SIG-M5 treated with dmso at 0.1 percent for 504 hours (cell line): ENCODE results near the gene RGS9.
"Not testable (repeated sequence)": the region's sequence is repeated elsewhere in the genome, so short reads cannot be mapped to it uniquely, and the experiment has no call there.

Experiments
- DNase-seq: peaks from one replicate; lab custom pipeline; 2025; ENCODE audit not compliant: unreplicated experiment; lab: John Stamatoyannopoulos, UW

RGS9 gene

DNA sequence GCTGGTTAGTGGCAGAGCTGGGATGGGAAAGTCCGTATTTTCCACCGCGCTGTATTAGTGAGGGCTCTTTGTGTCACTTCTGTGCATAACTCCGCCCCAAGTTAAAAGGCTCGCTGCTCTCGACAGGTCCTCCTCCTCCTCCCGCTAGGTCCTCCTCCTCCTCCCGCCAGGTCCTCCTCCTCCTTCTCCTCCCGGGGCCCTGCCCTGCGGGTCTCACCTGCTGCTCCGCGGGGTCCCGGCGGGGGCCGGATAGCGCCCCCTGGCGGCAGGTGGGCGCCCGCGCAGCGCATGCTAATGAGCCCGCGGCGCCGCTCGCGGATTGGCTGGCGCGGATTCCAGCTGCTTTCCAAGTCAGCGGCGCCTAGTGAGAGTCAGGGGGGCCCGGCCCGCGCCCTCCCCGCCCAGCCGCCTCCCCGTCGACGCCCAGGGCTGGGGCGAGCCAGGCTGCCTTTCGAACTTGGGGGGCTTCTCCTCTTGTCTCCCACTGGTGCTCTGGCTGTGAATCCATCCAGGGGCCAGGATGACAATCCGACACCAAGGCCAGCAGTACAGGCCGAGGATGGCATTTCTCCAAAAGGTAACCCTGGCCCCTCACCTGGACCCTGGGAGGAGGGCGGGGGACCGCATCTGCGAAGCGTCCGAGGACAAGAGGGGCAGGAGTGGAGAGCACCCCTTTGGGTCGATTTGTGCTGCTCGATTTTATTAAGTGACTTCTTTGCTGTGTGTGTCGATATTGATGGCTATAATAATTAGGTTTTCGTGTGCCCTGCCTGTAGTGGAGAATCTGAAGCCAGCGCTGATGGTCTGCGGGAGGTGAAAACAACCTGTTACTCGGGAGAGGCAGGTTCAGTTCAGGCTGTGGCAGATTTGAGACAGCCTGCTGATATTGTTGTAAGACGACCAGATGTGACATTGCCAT lies at the start of gene RGS9:
TSS of gene RGS9 (plus strand) at position 350 of the 919 bp plus-strand sequence. CDS start at position 521, 171 bp downstream.
- DNase-seq: peak; percentile 66

DNA sequence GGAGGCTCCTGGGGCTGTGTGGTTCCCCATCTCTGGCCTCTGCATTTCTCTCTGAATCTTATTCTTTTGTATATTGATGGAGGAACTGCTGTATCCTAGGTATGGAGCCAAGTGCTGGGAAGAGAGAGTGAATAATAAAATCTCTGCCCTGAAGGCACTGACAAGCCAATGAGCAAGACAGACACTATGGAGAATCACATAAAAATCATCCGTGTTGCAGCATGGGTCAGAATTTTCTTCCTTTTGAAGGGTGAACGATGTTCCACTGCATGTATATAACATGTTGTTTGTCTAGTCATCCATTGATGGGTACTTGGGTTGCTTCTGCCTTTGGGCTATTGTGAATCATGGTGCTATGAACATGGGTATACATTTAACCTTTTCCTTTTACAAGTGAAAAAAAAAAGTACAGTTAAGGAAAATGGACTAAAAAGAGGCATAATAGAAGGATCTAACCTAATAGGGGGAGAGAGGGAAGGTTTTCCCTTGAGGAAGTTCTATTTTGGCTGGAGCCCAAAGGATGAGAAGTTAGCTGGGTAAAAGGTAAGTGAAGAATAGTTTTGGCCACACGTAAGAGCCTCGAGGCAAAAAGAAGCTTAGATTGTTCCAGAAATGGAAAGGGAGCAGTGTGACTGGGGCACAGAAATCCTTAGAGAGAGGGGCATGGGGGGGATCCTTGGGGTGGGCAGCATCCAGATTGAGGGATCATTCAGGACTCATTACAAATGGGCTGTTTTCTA lies 48.4 kb upstream of the RGS9 start:
- DNase-seq: no peak

DNA sequence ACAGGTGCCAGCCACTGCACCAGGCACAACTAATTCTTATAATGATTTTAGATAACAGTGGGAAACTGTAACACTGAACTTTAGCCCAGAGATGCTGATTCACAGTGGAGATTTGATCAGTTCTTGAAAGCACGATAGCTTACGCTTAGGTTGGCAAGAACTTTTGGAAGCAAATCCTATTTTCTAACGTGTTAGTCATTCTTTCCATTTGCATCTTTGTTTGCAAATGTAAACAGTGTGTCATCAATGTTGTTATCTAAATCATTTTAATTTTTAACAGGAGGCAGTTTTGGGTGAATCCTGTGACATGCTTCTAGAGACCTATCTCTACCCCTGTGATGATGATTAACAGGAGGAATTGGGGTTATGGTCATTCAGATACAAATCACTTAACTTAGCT lies 44.9 kb upstream of the RGS9 start:
- no peak for DNase-seq

DNA sequence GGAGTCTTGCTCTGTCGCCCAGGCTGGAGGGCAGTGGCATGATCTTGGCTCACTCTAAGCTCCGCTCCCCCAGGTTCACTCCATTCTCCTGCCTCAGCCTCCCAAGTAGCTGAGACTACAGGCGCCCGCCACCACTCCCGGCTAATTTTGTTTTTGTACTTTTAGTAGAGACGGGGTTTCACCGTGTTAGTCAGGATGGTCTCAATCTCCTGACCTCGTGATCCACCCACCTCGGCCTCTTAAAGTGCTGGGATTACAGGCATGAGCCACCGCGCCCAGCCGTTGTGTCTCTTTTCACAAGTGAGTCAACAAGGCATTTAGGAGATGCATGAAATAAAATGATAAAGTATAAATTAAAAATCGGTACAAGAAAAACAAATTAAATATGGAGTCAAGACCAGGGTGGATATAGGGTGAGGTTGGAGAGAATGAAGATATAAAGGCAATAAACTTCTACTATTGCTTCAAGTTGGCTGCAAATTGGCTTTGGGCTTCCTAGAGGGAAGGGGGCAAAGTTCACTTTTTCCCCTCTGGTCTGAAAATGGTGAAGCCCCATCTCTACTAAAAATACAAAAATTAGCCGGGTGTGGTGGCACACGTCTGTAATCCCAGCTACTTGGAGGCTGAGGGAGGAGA lies 44.3 kb upstream of the RGS9 start:
- not testable (repeated sequence) for DNase-seq

DNA sequence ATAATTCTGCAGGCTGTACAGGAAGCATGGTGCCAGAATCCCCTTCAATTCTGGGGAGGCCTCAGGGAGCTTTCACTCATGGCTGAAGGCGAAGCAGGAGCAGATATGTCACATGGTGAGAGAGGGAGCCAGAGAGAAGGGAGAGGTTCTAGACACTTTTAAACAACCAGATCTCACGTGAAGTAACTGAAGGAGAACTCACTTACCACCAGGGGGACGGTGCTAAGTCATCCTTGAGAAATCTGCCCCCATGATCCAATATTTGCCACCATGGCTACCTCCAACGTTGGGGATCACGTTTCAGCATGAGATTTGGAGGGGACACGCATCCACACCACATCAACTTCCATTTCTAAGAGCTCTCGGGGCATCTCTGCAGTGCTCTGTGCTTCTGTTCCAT lies 43.2 kb upstream of the RGS9 start:
- DNase-seq: peak; percentile 22

DNA sequence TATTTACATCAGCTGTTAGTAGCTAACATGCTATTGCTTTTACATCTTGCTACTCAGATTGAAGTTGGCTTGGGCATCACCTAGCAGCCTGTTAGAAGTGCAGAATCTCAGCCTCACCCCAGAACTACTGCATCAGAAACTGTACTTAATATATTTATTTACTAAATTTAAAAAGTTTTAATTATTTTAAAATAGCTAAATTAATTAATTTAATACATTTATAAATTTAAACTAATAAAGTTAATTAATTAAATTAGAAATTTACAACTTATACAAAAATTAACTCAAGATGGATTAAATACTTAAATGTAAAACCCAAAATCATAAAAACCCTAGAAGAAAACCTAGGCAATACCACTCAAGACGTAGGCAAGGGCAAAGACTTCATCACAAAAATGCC lies 41.7 kb upstream of the RGS9 start:
- DNase-seq: no peak

DNA sequence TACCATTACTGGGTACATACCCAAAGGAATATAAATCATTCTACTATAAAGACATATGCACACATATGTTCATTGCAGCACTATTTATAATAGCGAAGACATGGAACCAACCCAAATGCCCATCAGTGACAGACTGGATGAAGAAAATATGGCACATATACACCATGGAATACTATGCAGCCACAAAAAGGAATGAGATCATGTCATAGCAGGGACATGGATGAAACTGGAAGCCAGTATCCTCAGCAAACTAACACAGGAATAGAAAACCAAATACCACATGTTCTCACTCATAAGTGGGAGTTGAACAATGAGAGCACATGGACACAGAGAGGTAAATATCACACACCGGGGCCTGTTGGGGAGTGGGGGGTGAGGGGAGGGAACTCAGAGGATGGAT lies 40.8 kb upstream of the RGS9 start:
- DNase-seq: not testable (repeated sequence)

DNA sequence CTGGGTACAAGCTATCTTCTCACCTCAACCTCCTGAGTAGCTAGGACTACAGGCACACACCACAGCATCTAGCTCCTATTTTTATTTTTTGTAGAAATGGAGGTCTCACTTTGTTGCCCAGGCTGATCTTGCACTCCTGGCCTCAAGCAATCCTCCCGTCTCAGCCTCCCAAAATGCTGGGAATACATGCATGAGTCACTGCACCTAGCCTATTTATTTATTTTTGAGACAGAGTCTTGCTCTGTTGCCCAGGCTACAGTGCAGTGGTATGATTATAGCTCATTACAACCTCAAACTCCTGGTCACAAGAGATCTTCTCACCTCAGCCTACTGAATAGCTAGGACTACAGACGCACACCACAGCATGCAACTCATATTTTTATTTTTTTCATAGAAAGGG lies 40.1 kb upstream of the RGS9 start:
- no peak for DNase-seq

DNA sequence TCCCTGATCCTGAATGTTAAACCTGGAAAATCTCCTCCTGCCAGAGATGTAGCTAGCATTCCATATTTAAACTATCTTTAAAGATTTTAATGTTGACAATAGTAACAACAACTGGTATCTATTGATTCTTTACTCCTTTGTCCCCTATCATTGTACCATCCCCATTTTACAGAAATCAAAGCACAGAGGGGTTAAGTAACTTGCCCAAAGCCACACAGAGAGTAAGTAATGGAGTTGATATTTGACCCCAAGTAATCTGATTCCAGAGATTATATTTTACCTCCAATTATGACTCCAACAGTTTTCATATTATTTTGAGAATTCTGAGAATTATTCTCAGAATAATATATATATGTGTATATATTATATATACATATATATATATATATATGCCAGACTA lies 37.7 kb upstream of the RGS9 start:
- no peak for DNase-seq

DNA sequence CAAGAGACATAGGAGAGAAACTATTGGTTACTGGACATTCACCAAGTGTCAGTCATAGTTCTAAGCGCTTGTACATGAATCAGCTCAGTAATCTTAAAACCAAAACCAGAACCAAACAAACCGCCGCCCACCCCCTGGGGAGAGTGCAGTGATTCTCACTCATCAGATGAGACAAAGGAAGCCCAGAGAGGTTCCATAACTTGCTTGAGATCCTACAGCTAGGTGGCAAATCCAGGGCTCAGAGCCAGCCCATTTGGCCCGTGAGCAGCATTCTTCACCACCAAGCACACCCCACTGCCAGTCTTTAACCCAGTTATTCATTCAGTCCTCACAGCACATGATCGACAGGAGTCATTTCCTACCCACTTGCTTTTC lies 37.2 kb upstream of the RGS9 start:
- DNase-seq: no peak

DNA sequence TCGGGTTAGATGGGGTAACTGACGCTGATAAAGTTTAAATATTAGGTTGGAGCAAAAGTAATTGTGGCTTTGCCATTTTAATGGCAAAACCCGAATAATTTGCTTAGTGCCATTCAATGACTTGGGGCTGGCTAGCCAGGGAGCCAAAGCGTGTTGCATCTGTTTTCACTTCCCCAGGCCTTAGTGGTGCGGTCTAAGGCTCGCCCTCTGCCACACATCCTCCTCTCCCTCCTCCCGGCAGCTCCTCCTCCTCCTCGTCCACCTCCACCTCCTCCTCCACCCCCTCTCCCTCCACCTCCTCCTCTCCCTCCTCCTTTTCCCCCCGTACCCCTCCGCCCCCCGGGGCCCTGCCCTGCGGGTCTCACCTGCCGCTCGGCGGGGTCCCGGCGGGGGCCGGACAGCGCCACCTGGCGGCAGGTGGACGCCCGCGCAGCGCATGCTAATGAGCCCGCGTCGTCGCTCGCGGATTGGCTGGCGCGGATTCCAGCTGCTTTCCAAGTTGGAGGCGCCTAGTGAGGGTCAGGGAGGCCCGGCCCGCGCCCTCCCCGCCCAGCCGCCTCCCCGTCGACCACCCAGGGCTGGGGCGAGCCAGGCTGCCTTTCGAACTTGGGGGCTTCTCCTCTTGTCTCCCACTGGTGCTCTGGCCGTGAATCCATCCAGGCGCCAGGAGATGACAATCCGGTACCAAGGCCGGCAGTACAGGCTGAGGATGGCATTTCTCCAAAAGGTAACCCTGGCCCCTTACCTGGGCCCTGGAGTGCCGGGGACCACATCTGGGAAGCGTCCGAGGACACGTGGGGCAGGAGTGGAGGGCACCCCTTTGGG lies 36.6 kb upstream of the RGS9 start:
- DNase-seq: peak; percentile 84

DNA sequence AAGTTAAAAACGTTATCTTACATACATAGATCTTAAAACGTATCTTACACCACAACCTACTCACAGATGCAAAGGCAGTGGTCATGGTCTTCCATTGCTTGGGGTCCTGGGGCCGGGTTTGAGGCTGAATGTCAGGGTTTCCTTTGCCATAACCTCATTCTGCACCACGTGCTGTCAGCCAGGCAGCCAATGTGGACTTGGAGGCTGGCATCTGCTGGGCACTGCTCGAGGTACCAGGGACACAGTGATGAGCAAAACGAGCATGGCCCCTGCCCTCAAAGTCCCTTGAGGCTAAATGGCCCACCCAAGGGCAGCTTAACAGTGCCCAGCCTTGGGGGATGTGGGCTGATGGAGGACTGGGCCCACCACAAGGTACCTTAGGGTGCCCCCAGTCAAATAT lies 35.8 kb upstream of the RGS9 start:
- DNase-seq: no peak

DNA sequence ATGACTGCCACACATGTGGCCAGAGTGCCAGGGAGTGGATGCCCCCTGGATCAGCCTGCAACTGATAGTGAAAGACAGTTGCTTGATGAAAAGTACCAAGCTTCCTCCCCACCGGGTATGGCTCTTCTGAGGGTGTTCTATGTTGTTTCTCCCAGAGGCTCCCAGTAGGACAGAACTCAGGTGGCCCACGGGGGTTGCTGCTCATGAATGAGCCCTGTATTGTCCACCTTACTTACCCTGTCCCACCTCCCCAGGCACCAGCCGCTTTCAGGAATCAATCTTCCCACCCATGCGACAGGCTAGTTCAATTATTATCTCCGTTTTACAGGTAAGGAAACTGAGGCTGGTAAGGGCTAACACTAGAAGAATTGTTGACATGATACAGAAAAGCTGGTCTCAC lies 34.9 kb upstream of the RGS9 start:
- DNase-seq: no peak

DNA sequence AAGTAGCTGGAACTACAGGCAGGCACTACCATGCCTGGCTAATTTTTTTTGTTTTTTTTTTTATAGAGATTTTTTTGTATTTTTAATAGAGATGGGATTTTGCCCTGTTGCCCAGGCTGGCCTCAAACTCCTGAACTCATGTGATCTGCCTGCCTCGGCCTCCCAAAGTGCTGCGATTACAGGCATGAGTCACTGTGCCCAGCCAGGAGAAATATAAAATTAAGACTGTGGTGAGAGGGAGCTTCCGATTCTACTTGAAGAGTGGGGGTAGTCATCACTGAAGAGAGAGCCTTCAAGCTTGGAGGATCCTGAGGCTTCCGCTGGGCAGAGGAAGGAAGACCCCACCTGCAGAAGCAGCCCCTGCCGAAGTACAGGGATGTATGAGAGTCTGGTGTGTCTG lies 34.4 kb upstream of the RGS9 start:
- no peak for DNase-seq

DNA sequence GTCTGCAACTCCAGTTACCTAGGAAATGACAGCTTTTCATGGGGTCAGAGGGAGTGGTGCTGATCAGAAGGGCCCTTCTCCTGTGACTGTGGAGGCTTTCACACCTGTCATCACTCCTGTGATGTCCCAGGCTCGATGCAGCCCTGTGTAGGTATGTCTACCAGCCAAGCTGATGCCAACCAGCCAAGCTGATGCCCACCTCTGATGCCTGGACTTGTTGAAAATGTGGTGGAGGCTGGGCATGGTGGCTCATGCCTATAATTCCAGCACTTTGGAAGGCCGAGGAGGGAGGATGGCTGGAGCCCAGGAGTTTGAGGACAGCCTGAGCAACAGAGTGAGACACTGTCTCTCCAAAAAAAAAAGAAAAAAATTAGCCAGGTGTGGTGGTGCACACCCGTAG lies 33.7 kb upstream of the RGS9 start:
- no peak for DNase-seq

DNA sequence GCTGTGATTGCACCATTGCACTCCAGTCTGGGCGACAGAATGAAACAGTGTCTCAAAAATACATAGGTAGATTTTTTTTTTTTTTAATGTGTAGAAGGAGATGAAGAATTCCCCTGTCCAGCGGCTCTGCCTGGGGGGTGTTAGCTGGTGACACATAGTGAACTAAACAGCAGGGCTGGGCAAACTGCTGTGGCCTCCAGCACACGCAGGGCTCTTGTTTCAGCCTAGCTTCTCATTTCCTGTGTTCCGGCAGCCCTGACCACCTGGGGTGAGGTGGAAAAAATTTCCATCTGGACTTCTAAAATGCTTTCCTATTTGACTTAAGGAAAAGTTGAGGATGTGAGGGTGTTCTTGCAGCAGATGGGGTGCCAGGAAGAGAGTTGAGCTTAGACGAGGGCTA lies 33.3 kb upstream of the RGS9 start:
- no peak for DNase-seq

DNA sequence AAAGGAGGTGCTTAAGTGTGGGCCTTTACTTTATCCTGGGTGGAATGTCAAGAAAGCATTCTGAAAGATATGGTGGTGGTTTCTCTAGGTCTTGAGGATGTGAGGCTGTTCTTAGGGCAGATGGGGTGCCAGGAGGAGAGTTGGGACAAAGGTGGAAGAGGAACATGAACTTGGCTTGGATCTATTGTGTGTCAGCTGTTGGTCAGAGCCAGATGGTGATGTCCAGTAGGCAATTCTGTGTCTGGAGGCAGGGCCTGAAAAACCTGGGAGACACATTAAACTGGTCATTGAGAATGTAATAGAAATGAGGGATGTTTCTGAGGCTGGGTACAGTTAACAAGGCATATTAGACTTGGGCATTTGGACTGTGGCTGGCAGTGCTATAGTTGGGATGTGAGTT lies 32.6 kb upstream of the RGS9 start:
- no peak for DNase-seq

DNA sequence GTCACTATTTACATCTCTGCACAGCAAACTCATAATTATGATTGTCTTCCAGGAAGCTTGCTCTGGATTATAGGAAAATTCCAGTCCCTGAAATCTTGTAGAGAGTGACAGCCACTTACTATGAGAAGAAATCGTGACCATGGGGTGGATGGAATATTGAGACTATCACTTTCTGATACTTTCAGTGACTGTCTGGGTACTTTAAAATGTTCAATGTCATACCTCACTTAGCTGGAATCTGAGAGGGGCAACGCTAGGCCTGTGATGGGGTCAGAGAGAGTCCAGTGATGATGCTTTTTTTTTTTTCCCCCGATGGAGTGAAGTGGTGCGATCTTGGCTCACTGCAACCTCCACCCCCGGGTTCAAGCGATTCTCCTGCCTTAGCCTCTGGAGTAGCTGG lies 32.2 kb upstream of the RGS9 start:
- DNase-seq: no peak

DNA sequence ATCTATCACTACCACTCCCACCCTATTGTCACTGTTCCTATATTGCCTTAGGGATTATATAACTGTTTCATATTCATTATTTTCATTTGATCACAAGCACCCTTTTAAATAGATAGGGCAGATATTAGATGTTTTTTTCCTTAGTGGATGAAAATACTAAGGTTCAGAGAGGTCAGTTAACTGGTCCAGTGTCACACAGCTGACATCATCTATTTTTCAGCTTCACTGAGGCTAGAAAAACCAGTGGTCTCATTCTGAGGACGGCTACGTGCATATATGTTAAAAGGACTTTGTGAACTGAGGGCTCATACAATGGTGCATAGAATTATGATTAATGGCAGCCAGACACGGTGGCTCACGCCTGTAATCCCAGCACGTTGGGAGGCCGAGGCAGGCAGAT lies 29.0 kb upstream of the RGS9 start:
- no peak for DNase-seq

DNA sequence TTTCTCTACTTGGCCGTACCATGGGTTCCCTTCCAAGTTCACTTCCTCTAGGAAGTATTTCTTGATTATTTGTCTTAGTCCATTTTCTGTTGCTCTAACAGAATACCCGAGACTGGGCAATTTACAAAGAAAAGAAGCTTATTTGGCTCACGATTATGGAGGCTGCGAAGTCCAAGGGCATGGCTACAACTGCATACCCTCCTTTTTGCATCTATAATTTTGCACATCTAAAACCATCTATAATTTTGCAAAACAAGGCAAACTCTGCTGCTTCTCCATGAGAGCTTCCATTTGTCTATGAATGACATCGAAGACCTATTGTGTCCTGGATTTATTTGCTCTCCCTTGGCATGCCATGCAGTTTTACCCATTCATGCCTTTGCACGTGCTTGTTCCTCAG lies 27.6 kb upstream of the RGS9 start:
- DNase-seq: no peak
